OCI-LY3 (cell line): ENCODE results near the gene PLXNB3.

Source experiments
- EZH2phosphoT487 ChIP-seq: fragments of 200-600 bp; shearing (Covaris generic); IDR thresholded peaks from 2 replicates; pipeline ENCODE4 v1.6.1; 2018; ENCODE audit warnings: antibody characterized with exemption, mixed run types, low read depth
- TF ChIP-seq, protein P1 (sequence below): fragments of 200-600, 300-600 bp; sonication (generic); IDR thresholded peaks from 2 replicates; pipeline ENCODE4 v1.5.1; 2014; ENCODE audit warnings: antibody characterized with exemption, low read length, low read depth

DNA sequence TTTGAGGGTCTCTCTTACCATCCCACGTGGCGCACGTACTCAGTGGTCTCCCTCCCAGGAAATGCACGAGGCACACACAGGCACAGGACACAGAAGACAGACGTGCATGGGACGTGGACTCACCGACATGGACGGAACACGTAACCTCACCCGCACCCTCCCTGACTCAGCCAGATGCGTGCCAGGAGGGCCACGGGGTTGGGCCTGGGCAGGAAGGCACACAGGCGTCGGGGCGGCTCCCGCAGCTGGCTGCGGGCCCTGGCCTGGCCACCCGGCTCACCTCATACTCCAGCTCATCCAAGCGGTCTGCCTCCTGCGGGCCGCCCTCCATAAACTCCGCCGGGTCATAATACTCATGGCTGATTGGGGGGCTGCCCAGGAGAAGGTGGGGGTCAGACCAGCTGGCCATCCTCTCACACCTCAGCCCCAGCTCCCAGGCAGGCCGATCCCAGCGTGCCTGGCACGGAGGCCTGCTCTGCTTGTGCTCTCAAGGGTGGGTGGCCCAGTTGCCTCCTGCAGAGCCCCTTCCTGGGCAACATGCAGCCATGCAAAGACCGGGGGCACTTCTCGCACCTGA, 43.0 kb downstream of the PLXNB3 start:
- TF ChIP-seq, protein P1, sequence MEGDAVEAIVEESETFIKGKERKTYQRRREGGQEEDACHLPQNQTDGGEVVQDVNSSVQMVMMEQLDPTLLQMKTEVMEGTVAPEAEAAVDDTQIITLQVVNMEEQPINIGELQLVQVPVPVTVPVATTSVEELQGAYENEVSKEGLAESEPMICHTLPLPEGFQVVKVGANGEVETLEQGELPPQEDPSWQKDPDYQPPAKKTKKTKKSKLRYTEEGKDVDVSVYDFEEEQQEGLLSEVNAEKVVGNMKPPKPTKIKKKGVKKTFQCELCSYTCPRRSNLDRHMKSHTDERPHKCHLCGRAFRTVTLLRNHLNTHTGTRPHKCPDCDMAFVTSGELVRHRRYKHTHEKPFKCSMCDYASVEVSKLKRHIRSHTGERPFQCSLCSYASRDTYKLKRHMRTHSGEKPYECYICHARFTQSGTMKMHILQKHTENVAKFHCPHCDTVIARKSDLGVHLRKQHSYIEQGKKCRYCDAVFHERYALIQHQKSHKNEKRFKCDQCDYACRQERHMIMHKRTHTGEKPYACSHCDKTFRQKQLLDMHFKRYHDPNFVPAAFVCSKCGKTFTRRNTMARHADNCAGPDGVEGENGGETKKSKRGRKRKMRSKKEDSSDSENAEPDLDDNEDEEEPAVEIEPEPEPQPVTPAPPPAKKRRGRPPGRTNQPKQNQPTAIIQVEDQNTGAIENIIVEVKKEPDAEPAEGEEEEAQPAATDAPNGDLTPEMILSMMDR, result no peak
- no peak for TF ChIP-seq EZH2phosphoT487
